GM11168 (cell line): ENCODE measurements around the gene TRIM42.

ENCODE experiments used
- in situ Hi-C: fragments of 300-500 bp; cut with MboI; formaldehyde crosslinking; loops from one replicate; pipeline ENCODE4 v1.12.0; 2022; ENCODE audit warnings: low sequenced_read_pairs; ENCODE audit not compliant: unreplicated experiment

TRIM42 gene

DNA sequence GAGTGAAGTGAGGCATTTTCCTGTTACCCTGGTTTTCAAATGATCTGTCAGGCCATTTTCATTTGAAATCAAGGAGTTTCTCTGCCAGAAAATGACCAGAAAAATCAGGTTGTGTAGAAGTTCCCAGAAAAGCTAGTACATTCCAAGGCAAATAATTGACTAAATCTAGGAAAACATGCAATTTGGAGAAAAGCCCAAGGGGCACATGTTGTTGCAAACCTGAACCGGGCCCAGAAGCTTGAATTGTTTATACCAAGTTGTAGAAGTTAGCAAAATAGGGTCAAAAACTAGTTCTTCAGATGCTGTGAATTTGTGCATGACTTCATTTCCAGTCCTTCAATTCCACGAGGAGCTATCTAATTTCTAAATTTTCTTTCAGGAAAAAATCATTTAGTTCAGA is 31.0 kb downstream of the TRIM42 start:
- in situ Hi-C loops = no loop called here

DNA sequence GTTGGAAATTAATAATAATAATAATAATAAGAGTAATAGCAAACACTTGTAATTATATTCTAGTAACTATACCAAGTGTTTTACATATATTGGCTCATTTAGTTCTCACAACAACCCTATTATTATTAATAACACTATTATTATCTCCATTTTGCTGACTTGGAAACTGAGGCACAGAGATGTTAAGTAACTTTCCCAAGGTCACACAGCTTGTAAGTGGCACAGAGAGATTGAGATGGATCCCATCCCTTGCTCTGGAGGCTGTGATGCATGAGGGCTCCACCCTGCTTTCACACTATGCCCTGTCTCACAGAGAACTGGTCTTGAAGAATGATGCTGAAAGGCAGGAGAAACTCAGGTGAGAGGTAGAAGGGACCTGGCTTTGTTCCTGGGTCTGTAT is 31.9 kb downstream of the TRIM42 start:
- in situ Hi-C loops = no loop called here

DNA sequence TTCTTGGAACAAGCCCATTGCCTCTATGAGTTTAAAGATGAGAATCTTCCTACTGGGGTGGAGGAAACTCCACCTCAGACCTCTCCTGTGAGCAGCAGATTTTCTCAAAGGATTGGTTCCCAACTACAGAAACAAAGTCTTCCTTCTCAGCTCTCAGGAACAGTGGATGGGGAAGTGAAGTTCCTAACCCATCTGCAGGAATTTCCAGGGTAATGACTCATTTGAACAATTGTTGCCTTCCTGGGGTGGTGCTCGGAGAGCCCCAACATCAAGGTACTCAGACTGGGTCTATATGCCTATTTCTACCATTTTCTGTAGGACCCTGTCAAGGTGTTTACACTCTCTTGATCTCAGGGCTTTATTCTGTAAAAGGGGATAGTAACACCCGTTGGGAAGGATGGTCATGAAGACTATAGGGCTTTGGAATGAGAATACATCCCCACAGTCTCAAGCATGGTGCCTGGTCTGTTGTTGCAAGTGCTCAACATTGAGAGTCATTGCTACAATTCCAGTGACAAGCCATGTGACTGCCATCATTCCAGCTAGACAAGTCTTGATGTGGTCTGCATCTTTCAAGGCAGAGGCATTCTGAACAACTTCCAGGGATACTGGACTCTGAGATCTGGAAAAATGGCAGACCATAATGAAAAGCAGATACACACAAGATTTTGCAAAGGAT is 33.0 kb downstream of the TRIM42 start:
- in situ Hi-C loops = no loop called here

DNA sequence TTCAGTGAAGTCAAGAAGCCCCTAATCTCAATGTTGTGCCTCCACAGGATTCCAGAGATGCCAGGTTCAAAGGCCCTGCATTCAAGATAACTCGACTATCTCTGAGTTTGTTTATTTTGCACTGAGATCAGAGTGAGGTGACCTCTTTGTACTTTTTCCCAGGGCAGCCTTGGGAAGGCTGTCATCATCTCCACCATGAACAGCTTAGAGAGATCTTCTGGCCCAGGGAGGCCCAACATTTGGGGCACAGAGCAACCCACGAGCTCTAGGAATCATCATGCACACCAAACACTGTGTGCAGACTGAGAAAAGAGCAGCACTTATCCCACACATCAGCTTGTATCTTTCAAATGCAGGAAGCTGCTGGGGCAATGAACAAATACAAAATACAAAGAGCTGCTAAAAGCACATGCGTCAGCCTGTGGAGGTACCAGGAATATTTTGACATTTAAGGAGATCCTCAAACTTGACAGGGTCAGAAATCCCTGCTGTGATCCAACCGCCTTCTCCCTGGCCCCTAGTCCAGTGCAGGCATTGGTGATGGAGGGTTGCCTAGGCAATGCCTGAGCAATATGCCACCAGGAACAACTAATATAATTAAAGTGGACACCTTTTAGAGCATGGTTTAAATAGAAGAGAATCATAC is 33.6 kb downstream of the TRIM42 start:
- in situ Hi-C loops = no loop called here

DNA sequence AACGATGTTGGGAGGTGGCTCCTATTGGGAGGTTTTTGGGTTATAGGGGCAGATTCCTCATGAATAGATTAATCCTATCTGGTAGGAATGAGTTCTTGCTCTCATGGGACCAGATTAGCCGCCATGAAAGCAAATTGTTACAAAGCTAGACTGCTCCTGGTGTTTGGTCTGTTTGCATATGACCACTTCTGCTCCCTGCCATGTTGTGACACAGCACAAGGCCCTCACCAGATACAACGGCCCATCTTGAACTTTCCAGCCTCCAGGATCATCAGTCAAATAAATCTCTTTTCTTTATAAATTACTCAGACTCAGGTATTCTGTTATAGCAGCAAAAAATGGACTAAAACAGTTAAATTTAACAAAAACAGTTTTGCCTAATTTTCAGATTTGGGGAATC is 34.4 kb downstream of the TRIM42 start:
- in situ Hi-C loops = no loop called here

DNA sequence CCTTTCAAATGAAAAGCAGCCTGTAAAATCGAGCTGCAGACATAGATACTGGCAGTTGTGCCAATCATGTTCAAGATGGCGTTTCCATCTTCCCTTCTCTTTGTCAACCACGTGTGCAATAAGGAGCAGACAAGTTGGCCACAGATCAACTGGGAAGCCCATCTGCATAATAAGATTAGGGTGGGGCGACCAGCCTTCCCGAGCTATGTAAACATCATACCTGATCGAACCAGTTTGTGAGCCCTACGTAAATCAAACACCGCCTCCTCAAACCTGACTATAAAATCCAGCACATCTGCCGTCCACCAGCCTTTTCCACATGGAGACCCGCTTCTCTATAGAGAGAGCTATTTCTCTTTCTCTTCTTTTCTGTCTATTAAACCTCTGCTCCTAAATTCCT is 37.2 kb downstream of the TRIM42 start:
- in situ Hi-C loops = no loop called here

DNA sequence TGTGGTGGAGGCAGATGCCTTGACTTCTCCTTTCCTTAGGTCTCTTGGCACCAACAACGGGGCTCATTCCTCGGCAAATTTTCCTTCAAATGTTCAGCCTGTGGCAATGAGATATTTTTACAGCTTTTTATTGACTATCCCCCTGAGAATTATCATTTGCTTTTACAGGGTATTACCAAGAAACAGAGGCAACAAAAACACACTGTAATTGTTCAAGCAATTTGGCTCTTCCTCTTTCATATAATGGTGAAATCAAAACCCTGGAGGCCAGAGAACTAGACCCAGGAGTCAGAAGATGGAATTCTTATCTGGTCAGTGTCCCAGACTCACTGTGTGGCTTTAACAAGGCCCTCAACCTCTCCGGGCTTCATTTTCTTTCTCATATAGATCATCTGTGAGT is 40.1 kb downstream of the TRIM42 start:
- in situ Hi-C loops = no loop called here

DNA sequence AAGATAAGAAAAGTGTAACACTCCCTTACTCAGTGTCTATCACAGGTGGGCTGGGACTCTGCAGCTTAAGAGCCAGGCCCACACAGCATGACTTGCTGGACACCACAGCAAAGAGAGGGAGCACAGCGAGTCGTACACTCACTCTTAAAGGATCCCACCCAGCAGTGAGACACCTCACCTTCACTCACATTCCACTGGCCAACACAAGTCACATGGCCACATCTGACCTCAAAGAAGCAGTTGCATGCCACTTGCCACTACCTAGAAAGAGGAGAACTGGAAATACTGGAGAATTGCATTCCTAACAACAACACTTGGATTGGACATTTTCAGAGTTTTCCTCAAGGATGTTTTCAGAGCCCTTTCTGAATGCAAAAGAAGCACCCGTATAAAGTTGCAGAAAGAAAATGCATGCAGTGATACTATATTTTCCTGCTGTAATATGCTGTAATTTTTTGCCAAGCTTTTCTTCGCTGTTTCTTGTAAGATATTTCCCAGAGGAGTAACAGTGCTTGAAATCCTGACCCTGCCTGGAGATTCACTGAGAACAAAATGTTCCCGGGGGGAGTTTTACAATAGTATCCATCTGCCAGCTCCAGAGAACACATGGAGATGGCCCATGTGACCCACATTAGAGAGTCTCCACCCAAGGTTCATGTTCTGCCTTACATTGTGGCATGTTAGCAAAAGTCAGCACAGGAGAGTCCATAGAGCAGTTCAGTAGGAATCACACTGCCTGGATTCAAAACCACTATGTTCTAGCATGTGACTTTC is 42.2 kb downstream of the TRIM42 start:
- in situ Hi-C loops = no loop called here

DNA sequence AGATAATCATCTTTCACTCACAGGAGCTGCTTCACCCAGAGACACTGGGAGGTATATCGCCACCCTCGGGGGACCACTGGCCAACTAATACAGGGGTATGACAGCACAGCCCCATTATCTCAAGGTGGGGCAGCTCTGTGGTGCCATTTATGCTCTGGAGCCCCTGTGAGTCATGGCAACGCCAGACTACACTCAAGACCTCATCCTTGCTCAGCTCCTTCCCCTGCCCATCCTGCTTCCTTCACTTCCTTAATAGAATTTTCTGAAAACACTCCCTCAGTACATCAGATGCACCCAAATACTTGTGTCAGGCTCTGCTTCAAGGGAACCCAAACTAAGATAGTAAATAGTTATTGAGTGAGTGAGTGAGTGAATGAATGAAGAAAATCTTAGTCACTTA is 45.7 kb downstream of the TRIM42 start:
- in situ Hi-C loops = no loop called here

DNA sequence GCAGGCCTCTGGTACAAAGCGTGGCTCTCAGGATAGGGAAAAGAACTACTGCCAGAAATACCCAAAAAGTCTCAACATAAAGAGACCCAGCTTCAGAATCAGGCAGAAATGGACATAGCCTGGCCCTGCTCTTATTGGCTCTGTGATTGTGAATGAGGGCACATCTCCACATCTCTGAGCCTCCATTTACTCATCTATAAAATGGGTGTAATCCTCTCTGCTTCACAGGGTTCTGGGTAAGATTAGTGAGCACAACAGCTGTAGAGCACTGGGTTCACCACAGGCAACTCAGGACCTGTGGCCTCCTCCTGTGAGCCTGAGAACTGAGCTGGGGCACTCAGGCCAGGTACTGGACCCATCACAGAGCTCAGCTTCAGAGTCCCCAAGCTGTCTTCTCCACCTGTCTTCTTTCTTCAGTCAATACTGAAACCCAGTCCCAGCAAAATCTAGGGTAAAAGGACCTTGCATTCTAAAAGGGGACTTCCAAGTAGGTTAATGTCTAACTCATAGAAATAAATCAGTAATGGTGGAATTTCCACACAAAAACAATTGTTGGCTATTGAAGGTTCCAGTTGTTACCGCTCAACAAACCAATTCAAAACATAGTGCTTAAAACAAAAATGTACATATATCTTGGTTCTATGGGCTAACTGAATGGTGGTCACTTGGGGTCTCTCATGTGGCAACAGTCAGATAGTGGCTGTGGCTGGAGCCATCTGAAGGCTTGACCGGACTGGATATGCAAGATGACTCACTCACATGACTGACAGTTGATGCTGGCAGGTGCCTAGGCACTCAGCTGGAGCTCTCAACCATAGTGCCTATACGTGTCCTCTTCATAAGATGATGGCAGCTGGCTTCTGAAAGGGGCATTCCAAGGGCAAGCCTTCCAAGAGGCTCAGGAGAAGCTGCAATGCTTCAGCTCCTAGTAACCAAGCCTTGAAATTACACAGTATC is 47.3 kb downstream of the TRIM42 start:
- in situ Hi-C loops = no loop called here

DNA sequence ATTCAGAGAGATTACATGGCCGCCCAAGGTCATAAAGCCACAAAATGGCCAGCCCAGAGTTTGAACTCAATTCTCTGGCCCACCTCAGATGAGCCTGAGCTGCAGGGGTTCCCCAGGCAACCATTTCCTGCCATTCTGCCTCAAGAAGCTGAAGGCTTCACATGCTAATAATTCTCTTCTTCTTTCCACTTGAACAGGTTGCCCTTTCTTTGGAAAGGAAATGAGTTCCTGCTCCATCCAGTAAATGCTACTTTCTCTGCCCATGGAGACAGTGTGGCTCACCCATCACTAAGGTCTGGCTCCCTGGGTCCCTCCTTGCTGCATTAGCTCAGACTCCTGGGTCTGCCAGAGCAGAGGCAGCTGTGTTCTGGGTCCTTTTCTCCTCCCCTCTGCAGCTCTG is 48.2 kb downstream of the TRIM42 start:
- in situ Hi-C loops = no loop called here

DNA sequence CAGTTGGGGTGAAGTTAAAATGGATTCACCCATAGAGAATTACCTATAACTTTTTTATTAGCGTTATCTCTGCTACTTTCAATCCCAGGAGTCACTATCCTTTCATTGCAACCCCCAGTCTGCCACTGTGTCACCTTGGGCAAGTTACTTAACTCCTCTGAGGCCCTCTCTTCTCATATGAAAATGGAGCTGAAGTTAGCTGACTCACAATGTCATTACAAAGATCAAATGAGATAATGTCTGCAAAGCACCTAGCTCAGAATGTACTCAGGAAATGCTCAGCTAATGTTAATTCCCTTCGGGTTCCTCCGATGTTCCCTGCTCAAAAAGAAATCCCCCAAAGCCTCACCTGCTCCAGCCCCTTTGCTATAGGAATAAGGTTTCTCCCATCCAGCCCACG is 50.0 kb downstream of the TRIM42 start:
- in situ Hi-C loops = no loop called here

DNA sequence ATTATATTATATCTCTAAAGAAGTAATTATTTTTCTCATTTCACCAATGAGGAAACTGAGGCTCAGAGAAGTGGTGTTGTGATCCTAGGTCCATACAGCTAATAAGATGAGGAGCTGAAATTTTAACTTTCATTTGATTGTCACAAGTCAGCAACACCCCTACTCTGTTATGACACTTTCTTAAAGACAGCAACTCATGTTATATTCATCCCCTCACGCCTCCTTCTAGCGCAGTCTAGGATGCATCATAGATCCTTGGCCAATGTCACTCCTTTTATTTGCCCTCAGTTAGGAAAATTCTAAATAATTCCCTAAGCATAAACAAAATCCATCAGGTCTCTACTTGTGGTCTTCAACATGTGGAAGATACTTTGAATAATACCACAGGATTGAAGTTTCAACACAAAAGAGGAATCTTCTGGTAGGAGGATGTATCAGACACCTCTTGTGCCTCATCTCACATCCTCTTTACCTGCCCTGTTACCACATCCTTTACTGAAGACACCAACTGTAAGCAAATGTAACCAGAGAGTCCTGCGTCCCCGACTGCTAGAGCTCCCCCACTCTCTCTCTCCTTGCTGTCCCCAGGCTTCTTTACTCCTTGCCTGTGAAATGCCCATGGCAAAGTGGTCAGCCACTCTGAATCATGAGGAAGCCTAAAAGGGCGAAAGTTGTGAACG is 53.7 kb downstream of the TRIM42 start:
- in situ Hi-C loops = no loop called here

DNA sequence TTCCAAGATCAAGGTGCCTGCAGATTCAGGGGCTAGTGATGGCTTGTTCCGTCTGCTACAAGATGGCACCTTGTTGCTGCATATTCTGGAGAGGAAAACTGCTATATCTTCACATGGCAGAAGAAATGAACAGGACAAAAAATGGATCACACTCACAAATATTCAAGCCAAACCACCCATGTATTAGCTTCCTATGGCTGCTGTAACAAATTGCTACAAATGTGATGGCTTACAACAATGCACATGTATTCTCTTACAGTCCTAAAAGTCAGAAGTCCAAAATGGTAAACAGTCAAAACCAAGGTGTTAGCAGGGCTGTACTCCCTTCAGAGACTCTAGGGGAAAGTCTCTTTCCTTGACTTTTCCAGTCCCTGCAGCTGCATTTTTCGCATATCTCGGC is 55.8 kb downstream of the TRIM42 start:
- in situ Hi-C loops = no loop called here

DNA sequence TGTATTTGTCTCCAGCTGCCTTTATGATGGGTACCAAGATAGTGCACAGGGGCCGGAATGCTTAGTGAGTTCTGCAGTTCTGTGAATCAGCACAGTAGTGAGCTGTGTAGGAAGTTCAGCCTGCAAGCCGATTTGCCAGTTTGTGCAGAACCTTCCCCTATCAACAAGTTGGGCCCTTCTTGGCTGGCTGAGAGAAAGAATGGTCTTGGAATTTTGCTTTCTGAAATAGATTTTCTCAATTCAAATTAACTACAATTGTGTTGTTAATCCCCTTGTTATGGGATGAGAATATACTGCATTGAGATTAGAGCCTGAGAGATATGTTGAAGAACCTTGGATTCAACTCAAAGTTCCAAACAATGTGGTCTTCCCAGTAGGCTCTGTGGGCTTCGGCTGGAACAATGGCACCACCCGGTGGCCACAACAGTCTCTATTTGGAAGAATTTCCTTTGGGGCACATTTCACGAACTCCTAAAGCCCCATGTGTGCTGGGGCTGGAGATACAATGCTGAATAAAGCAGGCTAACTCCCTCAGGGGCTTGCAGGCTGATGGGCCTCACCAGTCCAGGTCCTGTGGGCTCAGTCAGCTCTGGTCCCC is 59.1 kb downstream of the TRIM42 start:
- in situ Hi-C loops = no loop called here

DNA sequence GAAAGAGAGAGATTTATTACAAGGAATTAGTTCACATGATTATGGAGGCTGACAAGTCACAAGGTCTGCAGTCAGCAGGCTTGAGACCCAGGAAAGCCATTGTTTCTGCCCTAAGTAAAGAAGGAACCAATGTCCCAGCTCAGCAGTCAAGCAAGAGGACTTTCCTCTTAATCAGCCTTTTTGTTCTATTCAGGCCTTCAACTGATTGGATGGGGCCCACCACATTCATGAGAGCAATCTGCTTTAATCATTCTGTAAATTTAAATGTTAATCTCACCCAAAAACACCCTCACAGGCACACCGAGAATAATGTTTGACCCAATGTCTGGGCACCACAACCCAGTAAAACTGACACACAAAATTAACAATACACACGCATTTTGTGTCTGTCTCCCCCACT is 64.3 kb downstream of the TRIM42 start:
- in situ Hi-C loops = no loop called here

DNA sequence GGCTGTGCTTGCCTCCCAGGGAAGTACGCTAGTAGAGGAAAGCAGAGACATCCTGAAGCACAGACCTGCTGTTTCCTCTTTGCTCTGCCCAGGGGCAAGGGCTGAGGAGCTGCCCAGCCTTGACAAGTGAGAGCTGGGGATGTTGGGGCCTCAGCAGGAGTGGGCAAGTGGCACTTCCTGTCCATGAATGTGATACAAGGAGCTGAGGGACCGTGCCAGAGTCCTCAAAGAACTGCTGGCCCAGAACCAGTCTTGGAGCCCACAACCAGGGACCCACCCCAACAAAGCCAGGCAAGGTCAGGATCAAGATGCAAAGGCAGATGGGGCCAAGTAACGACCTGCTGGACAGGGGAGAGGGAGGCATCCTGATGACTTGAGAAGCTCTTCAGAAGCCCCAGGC is 70.3 kb downstream of the TRIM42 start:
- in situ Hi-C loops = no loop called here

DNA sequence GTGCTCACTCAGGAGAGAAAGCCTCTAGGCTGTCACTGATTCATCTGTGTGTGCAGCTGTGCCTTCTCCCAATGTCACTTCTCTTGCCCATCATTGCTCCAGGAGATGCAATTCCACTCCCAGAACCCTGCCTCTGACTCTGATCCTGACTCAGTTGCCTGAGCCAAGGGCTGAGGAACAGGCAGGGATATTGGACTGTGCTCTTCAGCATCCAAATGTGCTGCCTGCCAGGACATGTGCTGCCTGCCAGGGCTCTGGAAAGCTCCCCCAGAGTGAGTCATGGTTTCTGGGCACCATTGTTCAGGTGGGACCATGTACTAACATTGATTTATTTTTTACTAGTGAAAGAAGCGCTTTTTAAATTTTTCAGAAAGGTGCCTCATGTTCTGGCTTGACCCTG is 71.0 kb downstream of the TRIM42 start:
- in situ Hi-C loops = no loop called here
